ENCODE data around the gene UHRF1.
"Not testable (repeated sequence)": the region's sequence is repeated elsewhere in the genome, so short reads cannot be mapped to it uniquely, and the experiment has no call there.

The UHRF1 gene

DNA sequence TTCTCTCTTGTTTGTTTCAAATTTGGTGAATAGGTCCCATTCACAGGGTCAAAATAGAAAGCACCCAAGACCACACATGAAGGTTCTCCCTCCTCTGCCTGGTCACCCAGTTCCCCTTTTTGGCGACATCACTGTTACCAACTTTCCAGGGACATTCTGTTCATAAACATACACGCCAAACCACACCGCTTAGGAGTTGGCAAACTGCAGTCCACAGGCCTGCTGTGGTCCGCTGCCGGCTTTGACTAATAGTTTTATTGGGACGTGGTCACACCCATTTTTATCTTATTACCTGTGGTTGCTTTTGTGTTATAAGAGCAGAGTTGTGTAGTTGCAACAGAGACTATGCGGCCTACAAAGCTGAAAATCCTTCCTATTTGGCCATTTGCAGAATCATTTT, 24.2 kb downstream of the UHRF1 start:
- in situ Hi-C loops (cut with MboI; ENCODE audit: low sequenced_read_pairs), result no loop called here

DNA sequence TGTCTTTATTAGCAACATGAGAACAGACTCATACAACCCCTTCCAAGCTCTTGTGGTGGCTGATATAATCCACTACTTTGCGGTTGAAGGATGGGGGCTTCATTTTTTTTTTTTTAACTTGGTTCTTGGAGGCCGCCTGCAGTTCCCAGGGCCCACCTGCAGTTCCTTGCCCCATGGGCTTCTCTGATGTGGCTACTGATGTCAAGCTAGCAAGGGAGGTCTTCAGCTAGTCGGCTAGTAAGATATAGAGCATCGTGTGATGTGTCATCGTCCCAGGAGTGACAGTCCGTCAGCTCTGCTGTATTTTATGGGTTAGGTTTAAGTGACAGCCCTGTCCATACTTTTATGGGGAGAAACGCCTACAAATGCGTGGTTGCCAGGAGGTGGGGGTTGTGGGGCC, 26.1 kb downstream of the UHRF1 start:
- in situ Hi-C loops (cut with MboI; ENCODE audit: low sequenced_read_pairs), result no loop called here

DNA sequence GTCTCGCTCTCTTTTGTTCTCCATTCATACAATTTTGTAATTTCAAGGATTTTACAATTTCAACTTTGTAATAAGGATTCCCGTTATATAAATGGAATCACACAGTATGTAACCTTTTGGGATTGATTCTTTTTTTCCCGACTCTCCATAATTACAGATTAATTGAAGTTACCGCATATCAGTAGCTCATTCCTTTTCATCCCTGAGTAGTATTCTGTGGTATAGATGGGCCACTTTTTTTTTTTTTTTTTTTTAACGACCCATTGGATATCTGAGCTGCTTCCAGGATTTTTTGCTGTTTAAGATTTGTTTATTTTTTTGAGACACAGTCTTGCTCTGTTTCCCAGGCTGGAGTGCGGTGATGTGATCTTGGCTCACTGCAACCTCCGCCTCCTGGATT, 27.8 kb downstream of the UHRF1 start:
- in situ Hi-C loops (cut with MboI; ENCODE audit: low sequenced_read_pairs), result no loop called here

DNA sequence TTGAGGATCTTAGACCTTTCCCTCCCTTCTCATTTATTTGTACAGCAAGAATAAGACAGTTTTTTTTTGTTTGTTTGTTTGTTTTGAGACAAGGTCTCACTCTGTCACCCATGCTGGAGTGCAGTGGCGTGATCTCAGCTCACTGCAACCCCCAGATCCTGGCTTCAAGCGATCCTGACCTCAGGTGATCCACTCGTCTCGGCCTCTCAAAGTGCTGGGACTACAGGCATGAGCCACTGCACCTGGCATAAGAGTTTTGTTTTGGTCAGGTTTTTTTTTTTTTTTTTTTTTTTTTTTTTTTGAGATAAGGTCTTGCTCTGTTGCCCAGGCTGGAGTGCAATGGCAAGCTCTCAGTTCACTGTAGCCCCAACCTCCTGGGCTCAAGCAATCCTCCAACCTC, 29.2 kb downstream of the UHRF1 start:
- in situ Hi-C loops (cut with MboI; ENCODE audit: low sequenced_read_pairs), result not testable (repeated sequence)

DNA sequence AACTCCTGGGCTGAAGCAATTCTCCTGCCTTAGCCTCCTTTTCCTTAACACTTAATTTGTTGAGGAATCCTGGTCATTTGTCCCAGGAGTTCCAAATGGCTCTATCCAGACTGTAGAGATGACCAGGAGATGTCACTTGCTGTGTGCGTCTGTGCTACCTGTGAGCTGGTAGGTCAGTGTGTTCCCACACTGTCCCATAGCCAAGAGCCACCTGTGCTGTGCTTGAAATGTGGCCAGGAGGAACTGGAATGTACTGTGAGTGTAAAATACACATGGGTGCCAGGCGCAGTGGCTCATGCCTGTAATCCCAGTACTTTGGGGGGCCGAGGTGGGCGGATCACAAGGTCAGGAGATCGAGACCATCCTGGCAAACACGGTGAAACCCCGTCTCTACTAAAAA, 30.2 kb downstream of the UHRF1 start:
- in situ Hi-C loops (cut with MboI; ENCODE audit: low sequenced_read_pairs), result no loop called here

DNA sequence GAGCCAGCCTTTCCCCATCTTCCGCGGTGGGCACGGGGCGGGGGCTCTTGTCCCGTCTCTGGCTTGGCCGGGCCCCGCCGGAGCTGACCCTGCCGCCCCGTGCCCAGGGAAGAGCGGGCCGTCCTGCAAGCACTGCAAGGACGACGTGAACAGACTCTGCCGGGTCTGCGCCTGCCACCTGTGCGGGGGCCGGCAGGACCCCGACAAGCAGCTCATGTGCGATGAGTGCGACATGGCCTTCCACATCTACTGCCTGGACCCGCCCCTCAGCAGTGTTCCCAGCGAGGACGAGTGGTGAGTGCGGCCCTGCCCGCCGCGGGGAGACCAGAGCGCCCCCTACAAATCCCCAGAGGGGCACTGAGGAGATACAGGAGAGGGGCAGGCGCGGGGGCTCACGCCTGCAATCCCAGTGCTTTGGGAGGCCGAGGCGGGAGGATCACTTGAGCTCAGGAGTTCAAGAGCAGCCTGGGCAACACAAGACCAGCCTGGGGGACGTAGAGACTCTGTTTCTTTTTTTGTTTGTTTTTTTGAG, 32.4 kb downstream of the UHRF1 start:
- in situ Hi-C loops (cut with MboI; ENCODE audit: low sequenced_read_pairs), result not testable (repeated sequence)

DNA sequence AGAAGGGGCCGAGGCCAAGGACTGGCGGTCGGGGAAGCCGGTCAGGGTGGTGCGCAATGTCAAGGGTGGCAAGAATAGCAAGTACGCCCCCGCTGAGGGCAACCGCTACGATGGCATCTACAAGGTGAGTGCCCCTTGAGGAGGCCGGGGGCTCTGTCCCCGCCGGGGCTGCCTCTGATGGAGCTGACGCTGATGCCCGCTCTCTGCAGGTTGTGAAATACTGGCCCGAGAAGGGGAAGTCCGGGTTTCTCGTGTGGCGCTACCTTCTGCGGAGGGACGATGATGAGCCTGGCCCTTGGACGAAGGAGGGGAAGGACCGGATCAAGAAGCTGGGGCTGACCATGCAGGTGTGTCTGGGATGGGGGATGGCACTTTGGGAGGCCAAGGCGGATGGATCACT, 41.3 kb downstream of the UHRF1 start:
- in situ Hi-C loops (cut with MboI; ENCODE audit: low sequenced_read_pairs), result not testable (repeated sequence)

DNA sequence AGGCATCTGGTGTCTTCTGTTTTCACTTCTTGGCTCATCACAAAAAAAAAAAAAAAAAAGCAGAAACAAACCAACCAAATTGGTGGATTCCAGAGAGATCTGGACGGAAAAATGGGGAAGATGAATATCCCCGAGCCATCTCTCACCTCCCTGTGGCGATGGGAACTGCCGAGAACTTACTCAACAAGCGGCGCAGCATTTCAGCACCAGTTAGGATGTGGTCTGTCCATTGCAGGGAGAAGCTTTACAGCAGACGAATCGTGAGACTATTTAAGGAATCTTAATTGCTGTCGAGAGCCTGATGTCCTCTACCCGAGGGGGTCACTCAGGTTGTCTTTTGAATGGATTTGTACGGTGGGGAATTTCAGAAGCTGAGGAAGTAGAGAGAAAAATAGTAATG, 42.4 kb downstream of the UHRF1 start:
- in situ Hi-C loops (cut with MboI; ENCODE audit: low sequenced_read_pairs), result no loop called here

DNA sequence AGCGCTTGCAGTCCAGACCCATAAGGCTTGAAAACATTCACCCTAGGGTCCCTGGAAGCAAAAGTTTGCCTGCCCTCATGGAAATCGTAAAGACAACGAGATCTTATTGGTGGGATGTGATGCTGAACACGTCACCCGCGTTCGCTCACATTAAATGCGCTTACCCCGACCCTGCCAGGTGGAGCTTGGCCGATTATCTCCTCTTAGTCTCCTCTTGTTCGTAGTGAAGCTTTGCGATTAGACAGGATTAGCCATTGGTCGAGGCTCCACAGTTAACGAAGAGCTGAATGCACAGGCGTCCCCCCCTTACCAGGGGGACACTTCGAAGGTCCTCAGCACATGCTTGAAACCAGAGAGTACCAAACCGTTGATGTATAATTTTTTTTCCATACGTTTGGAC, 43.6 kb downstream of the UHRF1 start:
- in situ Hi-C loops (cut with MboI; ENCODE audit: low sequenced_read_pairs), result no loop called here

DNA sequence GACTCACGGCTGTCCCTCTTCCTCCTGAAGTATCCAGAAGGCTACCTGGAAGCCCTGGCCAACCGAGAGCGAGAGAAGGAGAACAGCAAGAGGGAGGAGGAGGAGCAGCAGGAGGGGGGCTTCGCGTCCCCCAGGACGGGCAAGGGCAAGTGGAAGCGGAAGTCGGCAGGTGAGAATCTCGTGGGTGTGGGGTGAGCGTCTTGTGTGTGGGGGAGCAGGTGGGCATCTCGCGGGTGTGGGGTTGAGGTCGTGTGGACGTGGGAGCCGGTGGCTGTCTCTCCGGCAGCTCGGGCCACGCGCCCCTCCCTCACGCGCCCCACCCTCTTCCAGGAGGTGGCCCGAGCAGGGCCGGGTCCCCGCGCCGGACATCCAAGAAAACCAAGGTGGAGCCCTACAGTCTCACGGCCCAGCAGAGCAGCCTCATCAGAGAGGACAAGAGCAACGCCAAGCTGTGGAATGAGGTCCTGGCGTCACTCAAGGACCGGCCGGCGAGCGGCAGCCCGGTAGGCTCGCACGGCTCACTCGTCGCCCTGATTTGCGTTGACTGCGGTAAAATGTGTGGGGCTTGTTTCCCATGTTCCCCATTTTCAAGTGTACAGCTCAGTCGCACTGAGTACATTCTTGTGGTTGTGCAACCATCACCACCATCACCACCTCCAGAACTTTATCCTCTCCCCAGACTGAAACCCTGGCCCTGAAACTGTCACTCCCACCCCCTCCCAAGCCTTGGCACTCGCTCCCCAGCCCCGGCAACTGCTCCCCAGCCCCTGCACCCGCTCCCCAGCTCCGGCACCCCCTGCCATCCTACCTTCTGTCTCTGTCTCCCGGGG, 45.2 kb downstream of the UHRF1 start:
- in situ Hi-C loops (cut with MboI; ENCODE audit: low sequenced_read_pairs), result not testable (repeated sequence)

DNA sequence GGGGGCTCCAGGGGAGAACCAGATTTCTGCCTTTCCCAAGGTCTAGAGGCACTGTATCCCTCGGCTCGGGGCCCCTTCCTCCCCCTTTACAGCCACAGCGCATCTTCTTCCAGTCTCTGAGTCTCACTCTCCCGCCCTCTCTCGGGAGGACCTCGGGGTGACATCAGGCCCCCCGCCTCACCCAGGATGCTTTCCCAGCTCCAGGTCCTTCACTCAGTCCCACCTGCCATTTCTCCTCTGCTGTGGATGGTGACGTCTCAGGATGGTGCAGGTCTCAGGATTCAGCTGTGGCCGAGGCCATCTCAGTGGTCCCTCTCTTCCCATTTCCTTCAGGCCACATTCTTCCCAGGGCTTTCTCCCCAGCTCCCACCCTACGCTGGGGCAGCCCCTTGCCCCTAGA, 46.0 kb downstream of the UHRF1 start:
- in situ Hi-C loops (cut with MboI; ENCODE audit: low sequenced_read_pairs), result no loop called here

DNA sequence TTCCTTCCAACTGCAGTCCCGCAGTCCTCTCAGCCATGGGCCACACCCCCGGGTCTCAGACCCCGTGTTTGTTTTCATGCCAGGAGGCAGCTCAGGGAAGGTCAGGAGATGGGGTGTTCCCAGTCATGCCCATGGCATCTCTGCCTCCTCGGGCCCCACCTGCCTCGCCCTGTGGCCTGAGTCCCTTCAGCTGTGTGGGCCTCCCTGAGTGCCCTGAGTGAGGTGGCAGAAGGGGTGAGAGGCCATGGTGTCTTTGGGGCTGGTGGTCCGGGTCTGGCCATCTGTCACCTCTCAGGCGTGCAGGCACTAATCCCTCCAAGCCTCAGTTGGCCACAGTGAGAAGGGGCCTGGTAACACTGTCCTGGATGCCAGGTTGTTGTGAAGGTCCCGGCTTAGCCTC, 48.7 kb downstream of the UHRF1 start:
- in situ Hi-C loops (cut with MboI; ENCODE audit: low sequenced_read_pairs), result no loop called here

DNA sequence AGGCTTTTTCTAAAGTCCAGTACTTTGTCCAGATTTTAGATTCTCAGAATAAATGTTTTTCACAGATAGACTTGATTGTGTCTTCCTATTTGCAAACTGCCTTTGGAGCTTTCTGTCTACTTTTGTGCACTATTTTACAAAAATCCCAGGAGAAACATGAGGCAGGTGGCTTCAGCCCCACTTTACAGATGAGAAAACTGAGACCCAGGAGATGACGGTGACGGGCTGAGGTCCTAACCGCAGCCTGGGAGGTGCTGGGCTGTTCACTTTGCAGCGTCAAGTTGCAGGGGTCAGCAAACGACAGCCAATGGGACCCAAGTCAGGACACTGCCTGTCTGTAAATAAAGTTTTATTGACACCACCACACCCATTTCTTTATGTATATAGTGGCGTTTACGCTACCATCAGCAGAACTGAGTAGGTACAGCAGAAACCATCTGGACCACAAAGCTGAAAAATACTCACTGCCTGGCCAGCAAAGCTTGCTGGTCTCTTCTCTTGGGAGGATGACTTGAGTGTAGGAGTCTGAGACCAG, 52.9 kb downstream of the UHRF1 start:
- in situ Hi-C loops (cut with MboI; ENCODE audit: low sequenced_read_pairs), result no loop called here

DNA sequence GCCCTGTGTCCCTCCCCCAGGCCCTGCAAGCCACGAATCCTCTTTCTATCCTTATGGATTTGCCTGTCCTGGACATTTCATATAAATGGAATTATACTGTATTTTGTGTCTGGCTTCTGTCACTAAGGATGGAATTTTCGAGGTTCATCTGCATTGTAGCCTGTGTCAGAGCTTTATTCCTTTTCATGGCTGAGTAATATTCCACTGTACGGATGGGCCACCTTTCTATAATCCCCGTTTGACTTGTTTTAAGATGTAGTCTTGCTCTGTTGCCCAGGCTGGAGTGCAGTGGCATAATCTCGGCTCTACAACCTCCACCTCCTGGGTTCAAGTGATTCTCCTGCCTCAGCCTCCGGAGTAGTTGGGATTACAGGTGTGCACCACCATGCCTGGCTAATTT, 55.8 kb downstream of the UHRF1 start:
- in situ Hi-C loops (cut with MboI; ENCODE audit: low sequenced_read_pairs), result no loop called here

DNA sequence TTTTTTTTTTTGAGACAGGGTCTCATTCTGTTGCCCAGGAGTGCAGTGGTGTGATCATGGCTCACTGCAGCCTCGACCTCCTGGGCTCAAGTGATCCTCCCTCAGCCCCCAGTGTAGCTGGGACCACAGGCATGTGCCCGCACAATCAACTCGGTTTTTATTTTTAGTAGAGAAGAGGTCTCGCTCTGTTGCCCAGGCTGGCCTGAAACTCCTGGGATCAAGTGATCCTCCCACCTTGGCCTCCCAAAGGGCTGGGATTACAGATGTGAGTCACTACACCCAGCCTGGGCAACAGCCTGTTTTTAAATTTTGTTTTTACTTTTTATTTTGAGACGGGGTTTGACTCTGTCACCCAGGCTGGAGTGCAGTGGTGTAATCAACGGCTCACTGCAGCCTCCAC, 57.3 kb downstream of the UHRF1 start:
- in situ Hi-C loops (cut with MboI; ENCODE audit: low sequenced_read_pairs), result no loop called here

DNA sequence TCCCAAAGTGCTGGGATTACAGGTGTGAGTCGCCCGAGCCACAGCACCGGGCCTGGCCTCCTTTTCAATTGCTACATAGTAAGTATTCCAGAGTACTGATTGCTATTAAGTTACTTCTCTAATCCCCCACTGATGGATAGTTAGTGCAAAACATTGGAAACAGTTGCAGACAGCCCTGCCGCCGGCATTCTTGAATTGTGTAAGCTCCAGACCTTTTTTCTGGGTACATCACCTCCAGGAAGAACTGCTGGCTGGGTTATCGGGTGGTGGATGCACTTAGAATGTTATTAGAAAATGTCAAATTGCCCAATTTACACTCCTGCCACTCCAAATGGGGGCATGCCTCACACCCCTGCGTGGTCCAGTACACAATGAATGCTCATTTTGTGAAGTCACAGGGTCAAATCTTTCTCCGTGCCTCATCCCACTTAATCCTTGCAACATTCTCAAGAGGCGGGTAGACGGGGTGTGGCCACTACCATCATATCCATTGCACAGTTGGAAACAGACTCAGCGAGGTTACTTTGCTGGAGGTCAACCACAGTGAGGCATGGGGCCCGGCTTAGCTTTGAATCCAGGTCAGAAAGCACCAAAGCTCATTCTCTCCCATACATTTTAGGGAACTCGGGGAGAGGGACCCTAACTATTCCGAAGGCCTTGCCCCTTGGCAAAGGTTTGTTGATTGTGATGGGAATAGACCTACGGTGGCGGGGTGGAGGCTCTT, 58.6 kb downstream of the UHRF1 start:
- in situ Hi-C loops (cut with MboI; ENCODE audit: low sequenced_read_pairs), result no loop called here

DNA sequence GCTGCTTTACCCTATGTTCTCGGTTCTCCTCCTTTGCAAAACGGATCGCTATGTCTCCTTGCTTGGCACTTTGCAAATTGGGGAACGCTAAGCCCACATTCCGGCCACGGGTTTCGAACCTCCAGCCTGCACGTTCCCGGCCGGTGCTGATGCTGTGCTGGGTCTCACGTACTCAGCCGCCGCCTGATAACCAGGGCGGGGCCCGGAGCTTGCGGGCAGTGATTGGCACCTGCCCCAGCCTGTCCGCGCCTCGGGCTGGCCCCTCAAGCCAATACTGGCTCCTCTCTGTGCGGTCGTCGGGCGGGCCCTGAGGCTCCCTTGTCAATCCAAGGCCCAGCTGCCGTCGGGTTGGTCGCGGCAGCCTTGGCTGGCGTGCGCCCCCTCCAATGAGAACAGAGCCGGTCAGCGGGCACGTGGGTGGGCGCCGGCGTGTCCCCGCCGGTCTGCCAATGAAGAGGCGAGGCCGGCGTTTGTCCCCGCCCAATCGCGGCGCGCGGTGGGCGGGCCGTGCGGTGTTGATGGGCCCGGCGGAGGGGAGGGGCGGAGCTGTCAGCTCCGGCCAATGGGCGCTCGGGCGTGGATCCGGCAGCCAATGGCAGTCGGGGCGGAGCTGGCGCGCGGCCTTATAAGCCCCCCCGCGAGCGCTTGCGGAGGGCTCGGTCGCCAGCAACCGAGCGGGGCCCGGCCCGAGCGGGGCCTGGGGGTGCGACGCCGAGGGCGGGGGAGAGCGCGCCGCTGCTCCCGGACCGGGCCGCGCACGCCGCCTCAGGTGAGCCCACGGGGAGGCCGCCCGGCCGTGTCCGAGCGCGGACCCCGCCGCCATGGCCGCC, 59.4 kb downstream of the UHRF1 start, which contains the start of gene KDM4B:
Gene KDM4B, plus strand, starts transcription at position 652 of the 830 bp plus-strand sequence. CDS start 63,778 bp downstream, outside the sequence.
- in situ Hi-C loops (cut with MboI; ENCODE audit: low sequenced_read_pairs), result no loop called here

DNA sequence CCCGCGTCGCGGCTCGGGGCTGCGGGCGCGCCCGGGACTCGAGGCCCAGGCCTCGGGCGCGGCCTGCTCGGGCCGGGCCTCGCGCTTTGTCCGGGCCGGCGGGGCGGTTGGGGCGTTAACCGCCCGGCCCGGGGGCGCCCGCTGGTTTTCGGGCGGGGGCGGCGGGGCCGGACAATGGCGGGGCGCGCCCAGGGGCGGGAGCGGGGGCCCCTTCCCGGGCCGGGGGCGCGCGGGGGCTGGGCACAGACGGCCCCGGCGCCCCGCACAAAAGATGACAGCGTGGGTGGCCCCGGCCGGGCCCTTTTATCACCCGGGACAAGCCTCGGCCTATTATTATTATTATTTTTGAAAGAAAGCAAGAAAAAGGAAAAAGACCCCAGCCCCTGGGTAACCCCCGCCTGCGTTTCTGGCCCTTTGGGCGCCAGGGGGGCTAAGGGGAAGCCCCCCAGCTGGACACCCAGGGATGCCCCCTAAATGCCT, 60.0 kb downstream of the UHRF1 start:
- in situ Hi-C loops (cut with MboI; ENCODE audit: low sequenced_read_pairs), result no loop called here

DNA sequence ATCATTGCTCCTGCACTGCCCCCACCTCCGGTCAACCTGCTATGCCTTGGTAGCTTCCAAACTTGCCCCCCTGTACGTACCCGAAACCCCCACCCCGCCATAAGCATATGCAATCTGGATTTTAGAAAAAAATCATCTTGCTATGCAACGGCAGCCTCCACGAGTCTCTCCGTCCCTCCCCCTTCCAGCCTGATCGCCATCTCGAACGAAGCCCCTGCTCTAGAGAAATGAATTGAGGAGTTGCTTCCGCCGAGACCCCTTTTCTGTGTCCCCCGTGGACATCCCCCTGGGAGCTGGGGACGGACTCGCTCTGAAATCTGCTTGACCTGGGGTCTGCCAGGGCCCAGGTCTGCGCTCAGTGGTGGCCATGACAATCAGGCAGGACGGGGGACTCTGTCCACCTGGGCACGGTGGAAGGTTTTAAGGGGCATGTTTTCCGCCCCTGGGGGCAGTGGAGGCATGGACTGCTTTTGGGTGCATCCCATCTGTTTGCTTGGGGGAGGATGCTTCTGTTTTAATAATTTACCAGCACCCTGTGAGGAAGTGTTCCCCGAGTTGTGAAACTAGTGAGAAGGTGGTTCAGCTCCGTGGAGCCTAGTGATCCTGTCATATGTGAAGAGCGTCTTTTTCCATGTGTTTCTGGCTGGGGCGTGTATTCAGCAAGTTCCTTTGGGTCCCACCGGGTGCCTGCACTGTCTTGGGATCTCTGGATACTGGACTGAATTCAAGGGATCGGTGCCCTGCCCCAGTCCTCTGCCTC, 60.7 kb downstream of the UHRF1 start:
- in situ Hi-C loops (cut with MboI; ENCODE audit: low sequenced_read_pairs), result no loop called here

All from HL-60/S4 treated with phorbol 12-myristate 13-acetate at 8.2 ng/mL for 4 days and 3 days (cell line).